Body of pancreas (tissue), 4 donors: ENCODE results near the gene DAPK2. TPM values are rescaled to one million over a fixed set of nuclear protein-coding genes. Genes with fewer than 3 reads are reported as not detected.

Source experiments
- ATAC-seq: fragments of 150-250 bp; one replicate; pipeline ENCODE4 v1.9.1; 2016
- DNase-seq, 4 donors: peaks; one replicate each; pipeline ENCODE4 v3.0.0-alpha.2; 2019
- H3K27ac ChIP-seq, 4 donors: fragments of 200-600 bp; sonication (generic); 1 replicate in 3 of 4; 2 replicates in 1 of 4; pipeline versions ENCODE4 v1.5.1 to v1.6.1; 2016 to 2019; ENCODE audit warnings: mild to moderate bottlenecking in 1 of 4, mixed read lengths in 1 of 4, moderate library complexity in 1 of 4
- H3K27me3 ChIP-seq, 2 donors: fragments of 200-600 bp; sonication (generic); one replicate each; pipeline ENCODE4 v1.6.0; 2016; ENCODE audit warnings: mild to moderate bottlenecking in 1 of 2
- H3K36me3 ChIP-seq, 2 donors: fragments of 200-600 bp; sonication (generic); replicated peaks in 1 of 2; 2 replicates each; pipeline ENCODE4 v1.5.1; 2016; ENCODE audit warnings: low read depth in 2 of 2; ENCODE audit not compliant: insufficient read depth in 1 of 2
- H3K4me1 ChIP-seq: fragments of 200-600 bp; sonication (generic); one replicate; pipeline ENCODE4 v1.6.0; 2016
- H3K4me3 ChIP-seq, 2 donors: fragments of 200-600 bp; sonication (generic); 1 replicate in 1 of 2; 2 replicates in 1 of 2; pipeline ENCODE4 v1.5.1; 2016 to 2019
- H3K9me3 ChIP-seq, 3 donors: fragments of 200-600 bp; sonication (generic); 1 replicate in 2 of 3; 2 replicates in 1 of 3; pipeline ENCODE4 v1.5.1; 2016
- POLR2A ChIP-seq, 3 donors: fragments of 450-650 bp; IDR thresholded peaks; one replicate each; pipeline ENCODE4 v1.6.1; 2016; ENCODE audit warnings: antibody characterized with exemption in 3 of 3, mild to moderate bottlenecking in 2 of 3
- WGBS, 2 donors: methylation state at CpG; one replicate each; pipeline ENCODE4 v1.1.5; 2017; 5-methylcytosine and 5-hydroxymethylcytosine counted together
- intact Hi-C: fragments of 100-400 bp; cut with DNase I; formaldehyde crosslinking; loops from one replicate; pipeline ENCODE4 v1.15.1; 2023
- total RNA-seq, 2 donors: library from RNA; depleted of rRNA; stranded (reverse); fragments of >200 nt; gene quantifications; one replicate each; pipeline ENCODE4 v1.1.0, GENCODE V29; 2016
- TF ChIP-seq, protein P1 (sequence below), 7 experiments: fragments of 450-650 bp in 4 of 7; fragments of 200-600 bp in 3 of 7; sonication (generic) in 3 of 7; IDR thresholded peaks; one replicate each; pipeline ENCODE4 v1.5.1; 2016 to 2019; ENCODE audit warnings: antibody characterized with exemption in 7 of 7

Gene DAPK2
- total RNA-seq, 2 donors from 2014 or later: 2.9 to 5.9 TPM

GRCh38 chr15:63945838-63946298 is 100.4 kb downstream of the DAPK2 start:
- H3K9me3 ChIP-seq: no peaks in the 10 kb centered on the region
- intact Hi-C loops: loop anchor here (5.0 kb wide), 1 partner anchor 101 kb away; the partner anchor contains the start of gene DAPK2
- DNase-seq (peak in 1 of 4 donors; percentile 42), ATAC-seq (peak; percentile 51)
- 77 to 85% methylated on average over 5 to 9 of the region's 9 CpGs for WGBS, 2 donors
- no peaks in the 10 kb centered on the region for H3K27me3 ChIP-seq
- peaks cover 9% of the 10 kb centered on the region for H3K4me1 ChIP-seq
- H3K4me3 ChIP-seq: no peak overlapping the region
- no peak overlapping the region for H3K27ac ChIP-seq
- H3K36me3 ChIP-seq: no peaks in the 10 kb centered on the region
- TF ChIP-seq, protein P1, sequence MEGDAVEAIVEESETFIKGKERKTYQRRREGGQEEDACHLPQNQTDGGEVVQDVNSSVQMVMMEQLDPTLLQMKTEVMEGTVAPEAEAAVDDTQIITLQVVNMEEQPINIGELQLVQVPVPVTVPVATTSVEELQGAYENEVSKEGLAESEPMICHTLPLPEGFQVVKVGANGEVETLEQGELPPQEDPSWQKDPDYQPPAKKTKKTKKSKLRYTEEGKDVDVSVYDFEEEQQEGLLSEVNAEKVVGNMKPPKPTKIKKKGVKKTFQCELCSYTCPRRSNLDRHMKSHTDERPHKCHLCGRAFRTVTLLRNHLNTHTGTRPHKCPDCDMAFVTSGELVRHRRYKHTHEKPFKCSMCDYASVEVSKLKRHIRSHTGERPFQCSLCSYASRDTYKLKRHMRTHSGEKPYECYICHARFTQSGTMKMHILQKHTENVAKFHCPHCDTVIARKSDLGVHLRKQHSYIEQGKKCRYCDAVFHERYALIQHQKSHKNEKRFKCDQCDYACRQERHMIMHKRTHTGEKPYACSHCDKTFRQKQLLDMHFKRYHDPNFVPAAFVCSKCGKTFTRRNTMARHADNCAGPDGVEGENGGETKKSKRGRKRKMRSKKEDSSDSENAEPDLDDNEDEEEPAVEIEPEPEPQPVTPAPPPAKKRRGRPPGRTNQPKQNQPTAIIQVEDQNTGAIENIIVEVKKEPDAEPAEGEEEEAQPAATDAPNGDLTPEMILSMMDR (IDR thresholded peaks at IDR 0.05): peak in 1 of 7 experiments; percentile 12
- TF ChIP-seq POLR2A (IDR thresholded peaks at IDR 0.05): no peak

GRCh38 chr15:63945007-63945788 is 101.1 kb downstream of the DAPK2 start:
- intact Hi-C loops: loop anchor here (5.0 kb wide), 1 partner anchor 102 kb away; the partner anchor contains the start of gene DAPK2

GRCh38 chr15:63944681-63944955 is 101.7 kb downstream of the DAPK2 start:
- 74 to 83% methylated on average over 3 of the region's 3 CpGs for WGBS, 2 donors

More at GRCh38 chr15:63945007-63945788, 101.1 kb downstream of the DAPK2 start:
- Histone ChIP-seq H3K36me3 (no peaks in the 10 kb centered on the region), H3K9me3 (no peaks in the 10 kb centered on the region), H3K4me1 (peaks cover 9% of the 10 kb centered on the region), H3K27ac (no peak overlapping the region), H3K27me3 (no peaks in the 10 kb centered on the region), H3K4me3 (no peak overlapping the region)
- ATAC-seq: peak; percentile 88
- DNase-seq: peak; percentile 77 to 83 (median 80)
- 36 to 44% methylated on average over 7 to 8 of the region's 8 CpGs for WGBS, 2 donors
- TF ChIP-seq, protein P1 (IDR thresholded peaks at IDR 0.05): peak; percentile 77 to 94 (median 92)
- no peak for TF ChIP-seq POLR2A (IDR thresholded peaks at IDR 0.05)

GRCh38 chr15:63943829-63944680 is 102.2 kb downstream of the DAPK2 start:
- Histone ChIP-seq H3K4me1 (peaks cover 17% of the 10 kb centered on the region), H3K27me3 (no peaks in the 10 kb centered on the region), H3K27ac (no peak overlapping the region), H3K9me3 (no peaks in the 10 kb centered on the region), H3K36me3 (no peaks in the 10 kb centered on the region), H3K4me3 (no peak overlapping the region)
- intact Hi-C loops: no loop called here
- DNase-seq (no peak), ATAC-seq (no peak)
- no peak for TF ChIP-seq POLR2A (IDR thresholded peaks at IDR 0.05)
- TF ChIP-seq, protein P1 (IDR thresholded peaks at IDR 0.05): no peak
- WGBS, 2 donors: 79 to 84% methylated on average over 8 to 9 of the region's 9 CpGs

More at GRCh38 chr15:63944681-63944955, 101.7 kb downstream of the DAPK2 start:
- Histone ChIP-seq H3K4me1 (peaks cover 14% of the 10 kb centered on the region), H3K27me3 (no peaks in the 10 kb centered on the region), H3K9me3 (no peaks in the 10 kb centered on the region), H3K4me3 (no peak overlapping the region), H3K36me3 (no peaks in the 10 kb centered on the region), H3K27ac (no peak overlapping the region)
- ATAC-seq (no peak), DNase-seq (no peak)
- TF ChIP-seq, protein P1 (IDR thresholded peaks at IDR 0.05): no peak
- no peak for TF ChIP-seq POLR2A (IDR thresholded peaks at IDR 0.05)
- intact Hi-C loops: no loop called here
